Islet precursor cell (in vitro differentiated cells): ENCODE results near the gene RBFOX2.

Experiments
- DNase-seq: peaks from one replicate; pipeline ENCODE4 v3.0.0-alpha.2; 2018

Gene RBFOX2

GRCh38 chr22:35970616-35971455, 57.8 kb downstream of the RBFOX2 start:
- no peak for DNase-seq

- DNase-seq, result no peak
These were observed 61.6 kb downstream of the RBFOX2 start for GRCh38 chr22:35967046-35967397.

- DNase-seq, result no peak
These were observed 62.1 kb downstream of the RBFOX2 start for GRCh38 chr22:35966314-35967045.

- DNase-seq, result no peak
These were observed 65.3 kb downstream of the RBFOX2 start for GRCh38 chr22:35963237-35963810.

- peak; percentile 83 for DNase-seq
These were observed 66.9 kb downstream of the RBFOX2 start for GRCh38 chr22:35961480-35962295.

GRCh38 chr22:35960854-35961253, 67.8 kb downstream of the RBFOX2 start:
- DNase-seq, result no peak

GRCh38 chr22:35959121-35959800, 69.4 kb downstream of the RBFOX2 start:
- DNase-seq, result no peak

- no peak for DNase-seq
These were observed 70.3 kb downstream of the RBFOX2 start for GRCh38 chr22:35958334-35958733.

GRCh38 chr22:35957589-35957988, 71.0 kb downstream of the RBFOX2 start:
- DNase-seq, result no peak

GRCh38 chr22:35956850-35957249, 71.8 kb downstream of the RBFOX2 start:
- DNase-seq, result no peak

- DNase-seq, result no peak
These were observed 73.1 kb downstream of the RBFOX2 start for GRCh38 chr22:35955546-35955945.

- DNase-seq, result no peak
These were observed 76.0 kb downstream of the RBFOX2 start for GRCh38 chr22:35952576-35952975.

GRCh38 chr22:35950262-35950661, 78.4 kb downstream of the RBFOX2 start:
- DNase-seq, result no peak

GRCh38 chr22:35949243-35949642, 79.4 kb downstream of the RBFOX2 start:
- no peak for DNase-seq

GRCh38 chr22:35947794-35948425, 80.7 kb downstream of the RBFOX2 start:
- no peak for DNase-seq

GRCh38 chr22:35944458-35944857, 84.2 kb downstream of the RBFOX2 start:
- DNase-seq, result no peak

- DNase-seq, result no peak
These were observed 88.5 kb downstream of the RBFOX2 start for GRCh38 chr22:35940166-35940565.

- DNase-seq, result no peak
These were observed 90.4 kb downstream of the RBFOX2 start for GRCh38 chr22:35938226-35938625.

GRCh38 chr22:35930933-35931332, 97.7 kb downstream of the RBFOX2 start:
- DNase-seq, result no peak

GRCh38 chr22:35928285-35928798, 100.3 kb downstream of the RBFOX2 start:
- no peak for DNase-seq

GRCh38 chr22:35923026-35923425, 105.6 kb downstream of the RBFOX2 start:
- no peak for DNase-seq

GRCh38 chr22:35921777-35922176, 106.8 kb downstream of the RBFOX2 start:
- DNase-seq, result peak; percentile 94
